Epithelial cell of proximal tubule (primary cell): Measurements from ENCODE around the gene BCL3. TPM values are rescaled to one million over a fixed set of nuclear protein-coding genes. Genes with fewer than 3 reads are reported as not detected.

Experiments used
- DNase-seq: peaks from one replicate; pipeline ENCODE4 v3.0.0-alpha.2; 2011; ENCODE audit warnings: low read depth
- H3K4me3 ChIP-seq: 2 replicates; pipeline ENCODE4 v1.5.1; 2011; ENCODE audit warnings: low read depth, mild to moderate bottlenecking, low read length
- total RNA-seq: library from RNA; depleted of rRNA; stranded (reverse); fragments of >200 nt; gene quantifications from 2 replicates; pipeline ENCODE4 v1.2.3, GENCODE V29; 2015
- TF ChIP-seq, protein P1 (sequence below): conservative IDR thresholded peaks from 2 replicates; pipeline ENCODE4 v1.5.1; 2012; ENCODE audit warnings: low read depth, mild to moderate bottlenecking, low read length

BCL3 gene
- total RNA-seq, 1 donor from 2014 or later, result 49.3 TPM

DNA sequence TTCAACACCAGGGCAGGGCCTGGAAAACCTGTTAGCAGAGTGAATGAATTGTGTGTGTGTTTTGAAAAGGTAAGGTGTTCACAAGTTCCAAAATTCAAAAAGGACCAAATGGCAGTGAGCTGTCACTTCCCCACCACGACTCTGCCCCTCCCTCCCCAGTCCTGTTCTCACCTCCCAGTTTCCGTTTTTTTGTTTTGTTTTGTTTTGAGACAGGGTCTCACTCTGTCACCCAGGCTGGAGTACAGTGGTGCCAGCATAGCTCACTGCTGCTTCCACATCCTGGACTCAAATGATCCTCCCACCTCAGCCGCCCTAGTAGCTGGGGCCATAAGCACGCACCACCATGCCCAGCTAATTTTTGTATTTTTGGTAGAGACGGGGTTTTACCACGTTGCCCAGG is 20.3 kb upstream of the BCL3 start:
- DNase-seq, result no peak
- TF ChIP-seq, protein P1, sequence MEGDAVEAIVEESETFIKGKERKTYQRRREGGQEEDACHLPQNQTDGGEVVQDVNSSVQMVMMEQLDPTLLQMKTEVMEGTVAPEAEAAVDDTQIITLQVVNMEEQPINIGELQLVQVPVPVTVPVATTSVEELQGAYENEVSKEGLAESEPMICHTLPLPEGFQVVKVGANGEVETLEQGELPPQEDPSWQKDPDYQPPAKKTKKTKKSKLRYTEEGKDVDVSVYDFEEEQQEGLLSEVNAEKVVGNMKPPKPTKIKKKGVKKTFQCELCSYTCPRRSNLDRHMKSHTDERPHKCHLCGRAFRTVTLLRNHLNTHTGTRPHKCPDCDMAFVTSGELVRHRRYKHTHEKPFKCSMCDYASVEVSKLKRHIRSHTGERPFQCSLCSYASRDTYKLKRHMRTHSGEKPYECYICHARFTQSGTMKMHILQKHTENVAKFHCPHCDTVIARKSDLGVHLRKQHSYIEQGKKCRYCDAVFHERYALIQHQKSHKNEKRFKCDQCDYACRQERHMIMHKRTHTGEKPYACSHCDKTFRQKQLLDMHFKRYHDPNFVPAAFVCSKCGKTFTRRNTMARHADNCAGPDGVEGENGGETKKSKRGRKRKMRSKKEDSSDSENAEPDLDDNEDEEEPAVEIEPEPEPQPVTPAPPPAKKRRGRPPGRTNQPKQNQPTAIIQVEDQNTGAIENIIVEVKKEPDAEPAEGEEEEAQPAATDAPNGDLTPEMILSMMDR, result no peak
- H3K4me3 ChIP-seq, result no peak overlapping the region

DNA sequence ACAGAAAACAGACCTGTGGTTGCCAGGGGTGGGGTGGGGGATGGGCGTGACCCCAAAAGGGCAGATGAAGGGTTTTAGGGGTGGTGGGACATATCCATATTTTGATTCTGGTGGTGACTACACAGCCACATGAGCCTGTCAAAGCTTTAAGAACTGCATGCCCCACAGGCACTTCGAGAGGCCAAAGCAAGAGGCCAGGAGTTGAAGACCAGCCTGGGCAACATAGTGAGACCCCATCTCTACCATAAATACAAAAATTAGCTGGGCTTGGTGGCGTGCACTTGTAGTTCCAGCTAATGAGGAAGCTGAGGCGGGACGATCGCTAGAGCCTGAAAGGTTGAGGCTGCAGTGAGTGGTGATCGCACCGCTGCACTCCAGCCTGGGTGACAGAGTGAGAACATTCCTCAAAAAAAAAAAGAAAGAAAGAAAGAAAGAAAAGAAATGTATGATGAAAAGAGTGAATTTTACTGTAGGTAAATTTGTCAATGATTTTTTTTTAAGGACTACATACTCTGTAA is 18.9 kb upstream of the BCL3 start:
- TF ChIP-seq, protein P1, result no peak

DNA sequence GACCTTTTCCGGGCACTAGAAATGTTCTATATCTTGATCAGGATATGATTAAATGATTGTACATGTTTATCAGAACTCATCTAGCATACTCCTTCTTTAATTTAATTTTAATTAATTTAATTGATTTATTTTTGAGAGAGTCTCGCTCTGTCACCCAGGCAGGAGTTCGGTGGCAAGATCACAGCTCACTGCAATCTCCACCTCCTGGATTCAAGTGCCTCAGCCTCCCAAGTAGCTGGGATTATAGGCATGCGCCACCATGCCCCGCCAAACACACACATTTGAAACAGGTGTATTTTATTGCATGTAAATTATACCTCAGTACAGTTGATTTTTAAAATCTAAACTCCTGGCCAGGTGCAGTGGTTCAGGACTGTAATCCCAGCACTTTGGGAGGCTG is 17.4 kb upstream of the BCL3 start:
- no peak for DNase-seq
- H3K4me3 ChIP-seq, result no peak overlapping the region
- TF ChIP-seq, protein P1, result no peak

More for the DNA sequence above, 18.9 kb upstream of the BCL3 start:
- no peak overlapping the region for H3K4me3 ChIP-seq
- no peak for DNase-seq

DNA sequence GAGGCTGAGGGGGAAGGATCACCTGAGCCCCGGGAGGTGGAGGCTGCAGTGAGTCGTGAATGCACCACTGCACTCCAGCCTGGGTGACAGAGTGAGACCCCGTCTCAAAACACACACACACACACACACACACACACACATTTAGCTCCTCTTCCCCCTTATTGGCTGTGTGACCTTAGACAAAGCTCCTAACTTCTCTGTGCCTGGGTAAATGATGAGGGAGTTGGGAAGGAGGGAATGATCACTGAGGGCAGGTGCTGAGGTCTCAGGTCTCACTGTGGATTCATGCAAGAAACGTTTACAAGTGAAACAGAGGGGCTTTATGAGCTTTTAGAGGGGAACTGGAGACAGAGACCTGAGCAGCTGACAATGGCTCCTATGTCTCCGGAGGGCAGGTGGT is 16.9 kb upstream of the BCL3 start:
- no peak for DNase-seq
- TF ChIP-seq, protein P1, result no peak
- H3K4me3 ChIP-seq, result no peak overlapping the region

DNA sequence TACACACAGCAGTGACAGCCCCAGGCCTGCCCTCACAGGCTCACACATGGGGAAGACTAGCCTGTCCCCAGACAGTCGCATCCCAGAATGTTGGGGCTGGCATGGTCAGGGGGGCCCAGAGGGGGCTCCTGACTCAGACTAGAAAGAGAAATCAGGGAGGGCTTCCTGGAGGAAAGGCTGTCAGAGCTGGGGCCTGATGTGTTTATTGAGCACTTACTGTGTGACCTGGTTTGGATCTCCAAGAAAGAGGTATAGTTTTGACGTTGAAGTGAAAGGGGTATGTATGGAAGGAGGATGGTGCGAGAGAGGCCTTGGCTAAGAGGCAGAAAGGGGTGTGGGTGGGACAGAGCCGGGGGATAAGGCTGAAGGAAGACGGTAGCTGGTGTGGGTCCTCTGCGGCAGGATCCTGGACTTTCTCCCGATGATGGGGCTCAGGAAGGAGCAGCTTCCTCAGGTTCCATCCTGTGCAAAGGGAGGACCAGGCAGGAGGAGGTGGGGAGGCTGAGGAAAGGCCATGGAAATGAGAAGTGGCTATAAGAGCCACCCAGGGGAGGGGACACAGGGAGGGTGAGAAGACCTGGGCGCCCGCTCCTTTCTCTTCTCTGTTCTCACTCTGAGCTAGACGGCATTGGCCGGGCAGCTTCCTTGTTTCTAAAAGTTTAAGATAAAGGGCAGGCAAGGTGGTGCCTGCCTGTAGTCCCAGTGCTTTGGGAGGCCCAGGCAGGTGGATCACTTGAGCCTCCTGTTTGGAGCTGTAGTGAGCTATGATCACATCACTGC is 16.1 kb upstream of the BCL3 start:
- TF ChIP-seq, protein P1, result no peak

DNA sequence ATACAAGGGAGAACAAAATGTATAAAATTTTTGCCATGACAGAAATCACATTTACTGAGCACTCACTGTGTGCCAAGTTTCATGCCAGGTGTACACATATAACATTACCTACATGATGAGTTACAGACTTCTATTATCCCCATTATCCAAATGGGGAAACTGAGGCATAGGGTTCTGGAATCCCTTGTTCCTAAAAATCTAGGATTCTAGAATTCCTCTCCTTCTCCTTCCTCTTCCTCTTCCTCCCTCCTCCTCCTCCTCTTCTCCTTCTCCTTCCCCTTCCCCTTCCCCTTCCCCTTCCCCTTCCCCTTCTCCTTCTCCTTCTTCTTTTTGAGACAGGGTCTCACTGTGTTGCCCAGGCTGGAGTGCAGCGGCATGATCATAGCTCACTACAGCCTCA is 14.2 kb upstream of the BCL3 start:
- no peak overlapping the region for H3K4me3 ChIP-seq
- no peak for DNase-seq
- TF ChIP-seq, protein P1, result no peak

More for the DNA sequence above, 16.1 kb upstream of the BCL3 start:
- H3K4me3 ChIP-seq, result no peak overlapping the region
- DNase-seq, result no peak

DNA sequence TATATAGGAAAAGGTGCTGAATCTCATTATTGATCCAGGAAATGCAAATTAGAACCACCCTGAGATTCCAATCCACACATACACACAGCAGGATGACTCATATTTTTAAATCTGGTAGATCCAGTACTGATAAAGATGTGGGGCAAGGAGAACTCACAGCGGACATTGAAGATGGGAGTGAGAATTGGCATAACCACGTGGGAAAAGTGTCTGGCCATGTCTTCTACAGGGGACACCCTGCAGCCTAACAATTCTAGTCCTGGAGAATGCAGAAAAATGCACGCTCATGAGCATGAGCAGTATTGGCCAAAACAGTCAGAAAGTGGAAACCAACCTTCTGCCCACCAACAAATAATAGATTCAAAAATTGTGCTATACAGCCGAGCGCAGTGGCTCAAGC is 13.5 kb upstream of the BCL3 start:
- H3K4me3 ChIP-seq, result no peak overlapping the region
- DNase-seq, result no peak
- TF ChIP-seq, protein P1, result no peak
